Measurements from ENCODE around the gene SLC7A11.

- TF ChIP-seq CTCF (IDR thresholded peaks at IDR 0.05) (no peak), EZH2phosphoT487 (IDR thresholded peaks at IDR 0.05) (no peak), EZH2 (IDR thresholded peaks at IDR 0.05) (no peak)
These were observed 5.5 kb upstream of the SLC7A11 start for GRCh38 chr4:138247643-138248042.
